K562 (cell line): ENCODE data around the gene MAP1LC3B2. TPM values are rescaled to one million over a fixed set of nuclear protein-coding genes. Genes with fewer than 3 reads are reported as not detected.

Experiments used
- CBX1 ChIP-seq: sonication (generic); IDR thresholded peaks from 2 replicates; pipeline ENCODE4 v1.6.1; 2016; ENCODE audit warnings: antibody characterized with exemption, low read depth, mild to moderate bottlenecking
- CXXC5 ChIP-seq: fragments of 250-450 bp; sonication (Bioruptor Pico); IDR thresholded peaks from 2 replicates; pipeline ENCODE4 v1.8.0; 2022; ENCODE audit warnings: inconsistent platforms, mild to moderate bottlenecking, moderate library complexity
- FOSL1 ChIP-seq: fragments of 200-800 bp; sonication (Bioruptor generic); conservative IDR thresholded peaks from 2 replicates; pipeline ENCODE4 v1.6.1; 2016; ENCODE audit warnings: missing genetic modification characterization, missing compliant biosample characterization
- NCOA1 ChIP-seq: fragments of 450-650 bp; IDR thresholded peaks from 2 replicates; pipeline ENCODE4 v1.6.1; 2016; ENCODE audit warnings: low read depth
- RAD21 ChIP-seq, 2 experiments: fragments of 250-450 bp in 1 of 2; fragments of 450-650 bp in 1 of 2; sonication (Bioruptor Pico) in 1 of 2; formaldehyde crosslinking in 1 of 2; IDR thresholded peaks in 1 of 2; conservative IDR thresholded peaks in 1 of 2; 2 replicates each; pipeline versions ENCODE4 v1.4.0 to v1.8.0; 2020 to 2022; ENCODE audit warnings: mild to moderate bottlenecking in 2 of 2, moderate library complexity in 1 of 2
- TSC22D4 ChIP-seq: fragments of 450-650 bp; IDR thresholded peaks from 2 replicates; pipeline ENCODE4 v1.6.1; 2016; ENCODE audit warnings: missing genetic modification characterization, missing biosample characterization, control low read depth
- polyA plus RNA-seq, 8 experiments: library from polyadenylated mRNA; depleted of rRNA in 4 of 8; stranded (reverse) in 5 of 8; unstranded in 3 of 8; fragments of >200 nt; fragmentation: Nextera tagmentation in 2 of 8; fragmentation: Illumina TruSeq in 1 of 8; extraction: Ambion mirVana in 2 of 8; extraction: Trizol in 1 of 8; gene quantifications; 2 replicates each; pipeline versions ENCODE4 v1.2.1 to v1.2.3, GENCODE V29; 2011 to 2014; ENCODE audit warnings: inconsistent platforms in 1 of 8, missing spikeins in 1 of 8
- total RNA-seq, 7 experiments: library from RNA; depleted of rRNA in 6 of 7; stranded (reverse); fragments of >200 nt in 6 of 7; fragmentation: Illumina TruSeq in 2 of 7; extraction: Trizol in 2 of 7; gene quantifications; 2 replicates each; pipeline versions ENCODE4 v1.2.1 to v1.2.3, GENCODE V29; 2011 to 2021; ENCODE audit warnings: low replicate concordance in 1 of 7
- TF ChIP-seq, protein P1 (sequence below), 2 experiments: fragments of 200-800 bp in 1 of 2; sonication (Bioruptor generic) in 1 of 2; sonication (generic) in 1 of 2; formaldehyde crosslinking in 1 of 2; IDR thresholded peaks in 1 of 2; conservative IDR thresholded peaks in 1 of 2; 2 replicates each; pipeline versions ENCODE4 v1.5.0 to v1.6.1; 2016 to 2020; ENCODE audit warnings: missing compliant biosample characterization in 1 of 2, missing genetic modification characterization in 1 of 2, missing genetic modification reagents in 1 of 2
- TF ChIP-seq, protein P2 (sequence below): fragments of 450-650 bp; conservative IDR thresholded peaks from 2 replicates; pipeline ENCODE4 v1.6.1; 2016; ENCODE audit warnings: missing genetic modification characterization, low read depth, mild to moderate bottlenecking, control low read depth, missing compliant biosample characterization
- TF ChIP-seq, protein P3 (sequence below): fragments of 450-650 bp; IDR thresholded peaks from 2 replicates; pipeline ENCODE4 v1.6.1; 2016; ENCODE audit warnings: low read depth
- TF ChIP-seq, protein P4 (sequence below): fragments of 200-800 bp; sonication (Bioruptor generic); IDR thresholded peaks from 2 replicates; pipeline ENCODE4 v1.6.1; 2017; ENCODE audit warnings: missing genetic modification characterization, missing compliant biosample characterization

Gene MAP1LC3B2
- total and polyA plus RNA-seq, 9 of the 15 experiments (the other 6 are each of a cell fraction or from before 2014, with no cell fraction given), result 0.53 to 2.8 (median 0.76) TPM; not detected in 2

DNA sequence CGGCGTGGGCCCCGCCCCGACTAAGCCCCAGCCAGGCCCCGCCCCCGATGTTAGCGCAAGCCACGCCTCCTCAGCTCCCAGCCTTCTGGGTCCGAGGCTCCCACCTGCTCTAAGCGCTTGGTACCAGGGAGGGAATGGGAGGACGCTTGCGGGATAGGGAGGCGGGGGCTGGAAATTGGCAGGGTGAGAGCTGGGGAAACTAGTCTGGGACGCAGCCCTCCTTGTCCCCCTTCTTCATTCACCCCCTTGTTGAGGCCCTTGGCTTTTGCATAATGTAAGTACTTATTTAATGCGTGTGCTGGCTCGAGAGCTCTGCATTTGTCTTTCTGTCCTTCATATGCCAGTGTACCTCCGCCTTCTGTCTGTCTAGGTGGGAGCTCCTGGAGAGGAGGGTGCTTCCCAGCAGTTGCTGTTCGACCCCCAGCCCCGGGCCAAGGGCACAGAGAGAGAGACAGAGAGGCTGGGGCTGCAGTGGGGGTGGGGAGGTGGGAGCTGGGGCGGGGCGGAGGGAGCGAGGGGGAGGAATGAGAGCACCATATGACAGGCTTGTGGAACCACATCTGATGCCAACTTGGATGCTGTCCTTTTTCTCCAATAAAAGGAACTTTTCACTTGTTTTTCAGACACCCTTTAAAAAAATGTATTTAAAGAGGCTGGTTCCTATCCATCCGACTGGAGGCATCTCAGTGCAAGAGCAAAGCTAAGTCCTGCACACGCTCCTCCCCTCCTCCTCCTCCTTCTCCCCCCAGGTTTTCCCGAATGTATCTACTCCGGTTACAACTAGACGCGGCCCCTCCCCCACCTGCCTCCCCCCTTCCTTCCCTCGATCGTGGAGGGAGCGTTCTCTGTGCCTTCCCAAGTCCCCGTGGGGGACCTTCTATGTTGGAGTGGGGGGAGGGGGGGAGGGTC, 25.6 kb upstream of the MAP1LC3B2 start (continued):
- TF ChIP-seq CBX1, result no peak
- TF ChIP-seq, protein P1, sequence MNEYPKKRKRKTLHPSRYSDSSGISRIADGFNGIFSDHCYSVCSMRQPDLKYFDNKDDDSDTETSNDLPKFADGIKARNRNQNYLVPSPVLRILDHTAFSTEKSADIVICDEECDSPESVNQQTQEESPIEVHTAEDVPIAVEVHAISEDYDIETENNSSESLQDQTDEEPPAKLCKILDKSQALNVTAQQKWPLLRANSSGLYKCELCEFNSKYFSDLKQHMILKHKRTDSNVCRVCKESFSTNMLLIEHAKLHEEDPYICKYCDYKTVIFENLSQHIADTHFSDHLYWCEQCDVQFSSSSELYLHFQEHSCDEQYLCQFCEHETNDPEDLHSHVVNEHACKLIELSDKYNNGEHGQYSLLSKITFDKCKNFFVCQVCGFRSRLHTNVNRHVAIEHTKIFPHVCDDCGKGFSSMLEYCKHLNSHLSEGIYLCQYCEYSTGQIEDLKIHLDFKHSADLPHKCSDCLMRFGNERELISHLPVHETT (CRISPR knock-in tag; conservative IDR thresholded peaks at IDR 0.05 in 1 of 2, IDR thresholded peaks at IDR 0.05 in 1 of 2), result peak in 1 of 2 experiments; percentile 55; a peak in 1 of 4 replicates
- TF ChIP-seq, protein P2, sequence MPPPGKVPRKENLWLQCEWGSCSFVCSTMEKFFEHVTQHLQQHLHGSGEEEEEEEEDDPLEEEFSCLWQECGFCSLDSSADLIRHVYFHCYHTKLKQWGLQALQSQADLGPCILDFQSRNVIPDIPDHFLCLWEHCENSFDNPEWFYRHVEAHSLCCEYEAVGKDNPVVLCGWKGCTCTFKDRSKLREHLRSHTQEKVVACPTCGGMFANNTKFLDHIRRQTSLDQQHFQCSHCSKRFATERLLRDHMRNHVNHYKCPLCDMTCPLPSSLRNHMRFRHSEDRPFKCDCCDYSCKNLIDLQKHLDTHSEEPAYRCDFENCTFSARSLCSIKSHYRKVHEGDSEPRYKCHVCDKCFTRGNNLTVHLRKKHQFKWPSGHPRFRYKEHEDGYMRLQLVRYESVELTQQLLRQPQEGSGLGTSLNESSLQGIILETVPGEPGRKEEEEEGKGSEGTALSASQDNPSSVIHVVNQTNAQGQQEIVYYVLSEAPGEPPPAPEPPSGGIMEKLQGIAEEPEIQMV (tag), result no peak
- peak in 1 of 2 experiments; percentile 12; a peak in 1 of 4 replicates for TF ChIP-seq RAD21 (CRISPR knock-in tag; conservative IDR thresholded peaks at IDR 0.05 in 1 of 2, IDR thresholded peaks at IDR 0.05 in 1 of 2)
- TF ChIP-seq CXXC5 (CRISPR knock-in tag), result peak; percentile 16; the same call in 1 of the 2 replicates
- TF ChIP-seq NCOA1, result no peak
- TF ChIP-seq, protein P3, sequence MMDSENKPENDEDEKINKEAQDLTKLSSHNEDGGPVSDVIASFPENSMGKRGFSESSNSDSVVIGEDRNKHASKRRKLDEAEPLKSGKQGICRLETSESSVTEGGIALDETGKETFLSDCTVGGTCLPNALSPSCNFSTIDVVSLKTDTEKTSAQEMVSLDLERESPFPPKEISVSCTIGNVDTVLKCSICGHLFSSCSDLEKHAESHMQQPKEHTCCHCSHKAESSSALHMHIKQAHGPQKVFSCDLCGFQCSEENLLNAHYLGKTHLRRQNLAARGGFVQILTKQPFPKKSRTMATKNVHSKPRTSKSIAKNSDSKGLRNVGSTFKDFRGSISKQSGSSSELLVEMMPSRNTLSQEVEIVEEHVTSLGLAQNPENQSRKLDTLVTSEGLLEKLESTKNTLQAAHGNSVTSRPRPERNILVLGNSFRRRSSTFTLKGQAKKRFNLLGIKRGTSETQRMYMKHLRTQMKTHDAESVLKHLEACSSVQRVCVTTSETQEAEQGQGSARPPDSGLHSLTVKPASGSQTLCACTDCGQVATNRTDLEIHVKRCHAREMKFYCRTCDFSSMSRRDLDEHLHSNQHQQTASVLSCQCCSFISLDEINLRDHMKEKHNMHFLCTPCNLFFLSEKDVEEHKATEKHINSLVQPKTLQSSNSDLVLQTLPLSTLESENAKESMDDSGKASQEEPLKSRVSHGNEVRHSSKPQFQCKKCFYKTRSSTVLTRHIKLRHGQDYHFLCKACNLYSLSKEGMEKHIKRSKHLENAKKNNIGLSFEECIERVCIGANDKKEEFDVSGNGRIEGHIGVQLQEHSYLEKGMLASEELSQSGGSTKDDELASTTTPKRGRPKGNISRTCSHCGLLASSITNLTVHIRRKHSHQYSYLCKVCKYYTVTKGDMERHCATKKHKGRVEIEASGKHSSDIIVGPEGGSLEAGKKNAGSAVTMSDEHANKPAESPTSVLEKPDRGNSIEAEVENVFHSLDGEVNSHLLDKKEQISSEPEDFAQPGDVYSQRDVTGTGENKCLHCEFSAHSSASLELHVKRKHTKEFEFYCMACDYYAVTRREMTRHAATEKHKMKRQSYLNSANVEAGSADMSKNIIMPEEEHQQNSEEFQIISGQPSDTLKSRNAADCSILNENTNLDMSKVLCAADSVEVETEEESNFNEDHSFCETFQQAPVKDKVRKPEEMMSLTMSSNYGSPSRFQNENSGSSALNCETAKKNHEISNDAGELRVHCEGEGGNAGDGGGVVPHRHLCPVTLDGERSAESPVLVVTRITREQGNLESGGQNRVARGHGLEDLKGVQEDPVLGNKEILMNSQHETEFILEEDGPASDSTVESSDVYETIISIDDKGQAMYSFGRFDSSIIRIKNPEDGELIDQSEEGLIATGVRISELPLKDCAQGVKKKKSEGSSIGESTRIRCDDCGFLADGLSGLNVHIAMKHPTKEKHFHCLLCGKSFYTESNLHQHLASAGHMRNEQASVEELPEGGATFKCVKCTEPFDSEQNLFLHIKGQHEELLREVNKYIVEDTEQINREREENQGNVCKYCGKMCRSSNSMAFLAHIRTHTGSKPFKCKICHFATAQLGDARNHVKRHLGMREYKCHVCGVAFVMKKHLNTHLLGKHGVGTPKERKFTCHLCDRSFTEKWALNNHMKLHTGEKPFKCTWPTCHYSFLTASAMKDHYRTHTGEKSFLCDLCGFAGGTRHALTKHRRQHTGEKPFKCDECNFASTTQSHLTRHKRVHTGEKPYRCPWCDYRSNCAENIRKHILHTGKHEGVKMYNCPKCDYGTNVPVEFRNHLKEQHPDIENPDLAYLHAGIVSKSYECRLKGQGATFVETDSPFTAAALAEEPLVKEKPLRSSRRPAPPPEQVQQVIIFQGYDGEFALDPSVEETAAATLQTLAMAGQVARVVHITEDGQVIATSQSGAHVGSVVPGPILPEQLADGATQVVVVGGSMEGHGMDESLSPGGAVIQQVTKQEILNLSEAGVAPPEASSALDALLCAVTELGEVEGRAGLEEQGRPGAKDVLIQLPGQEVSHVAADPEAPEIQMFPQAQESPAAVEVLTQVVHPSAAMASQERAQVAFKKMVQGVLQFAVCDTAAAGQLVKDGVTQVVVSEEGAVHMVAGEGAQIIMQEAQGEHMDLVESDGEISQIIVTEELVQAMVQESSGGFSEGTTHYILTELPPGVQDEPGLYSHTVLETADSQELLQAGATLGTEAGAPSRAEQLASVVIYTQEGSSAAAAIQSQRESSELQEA, result no peak
- TF ChIP-seq, protein P4, sequence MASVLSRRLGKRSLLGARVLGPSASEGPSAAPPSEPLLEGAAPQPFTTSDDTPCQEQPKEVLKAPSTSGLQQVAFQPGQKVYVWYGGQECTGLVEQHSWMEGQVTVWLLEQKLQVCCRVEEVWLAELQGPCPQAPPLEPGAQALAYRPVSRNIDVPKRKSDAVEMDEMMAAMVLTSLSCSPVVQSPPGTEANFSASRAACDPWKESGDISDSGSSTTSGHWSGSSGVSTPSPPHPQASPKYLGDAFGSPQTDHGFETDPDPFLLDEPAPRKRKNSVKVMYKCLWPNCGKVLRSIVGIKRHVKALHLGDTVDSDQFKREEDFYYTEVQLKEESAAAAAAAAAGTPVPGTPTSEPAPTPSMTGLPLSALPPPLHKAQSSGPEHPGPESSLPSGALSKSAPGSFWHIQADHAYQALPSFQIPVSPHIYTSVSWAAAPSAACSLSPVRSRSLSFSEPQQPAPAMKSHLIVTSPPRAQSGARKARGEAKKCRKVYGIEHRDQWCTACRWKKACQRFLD (CRISPR knock-in tag), result 0 out of 2 replicates have a peak, but pooled peaks have one; percentile 54
- TF ChIP-seq TSC22D4, result no peak
- TF ChIP-seq FOSL1 (tag), result peak; percentile 42; the same call in 1 of the 2 replicates
